ENCODE data around the gene PSMG3.

- TF ChIP-seq EZH2phosphoT487 (conservative IDR thresholded peaks at IDR 0.05; ENCODE audit: low read length) (no peak), CTCF (IDR thresholded peaks at IDR 0.05; ENCODE audit: insufficient read depth, low read length, poor library complexity, severe bottlenecking) (no peak)
These were observed 46.9 kb upstream of the PSMG3 start for GRCh38 chr7:1616741-1617140.
